Immature natural killer cell (primary cell): ENCODE data around the gene METTL23. TPM values are rescaled to one million over a fixed set of nuclear protein-coding genes. Genes with fewer than 3 reads are reported as not detected.
A peak's percentile ranks its signal among the peaks of the same experiment; 100 is the strongest.
"Not testable (repeated sequence)": the region's sequence is repeated elsewhere in the genome, so short reads cannot be mapped to it uniquely, and the experiment has no call there.

Experiments
- DNase-seq, 3 donors: peaks; one replicate each; pipeline ENCODE4 v3.0.0; 2022; ENCODE audit warnings: mixed read lengths in 1 of 3
- H3K27ac Mint-ChIP-seq, 6 donors: one replicate each; pipeline ENCODE4 v1.8.0; 2020; ENCODE audit warnings: mixed read lengths in 6 of 6, mild to moderate bottlenecking in 5 of 6, inconsistent platforms in 4 of 6, moderate library complexity in 3 of 6
- H3K27me3 Mint-ChIP-seq, 3 donors: one replicate each; pipeline ENCODE4 v1.8.0; 2020 to 2021; ENCODE audit warnings: low read depth in 3 of 3, mild to moderate bottlenecking in 3 of 3, mixed read lengths in 3 of 3, moderate library complexity in 3 of 3, inconsistent platforms in 1 of 3
- H3K36me3 Mint-ChIP-seq, 3 donors: one replicate each; pipeline ENCODE4 v1.8.0; 2020; ENCODE audit warnings: mixed read lengths in 3 of 3, inconsistent platforms in 2 of 3, mild to moderate bottlenecking in 2 of 3
- H3K4me1 Mint-ChIP-seq, 2 donors: one replicate each; pipeline ENCODE4 v1.8.0; 2020; ENCODE audit warnings: inconsistent platforms in 2 of 2, mild to moderate bottlenecking in 2 of 2, mixed read lengths in 2 of 2, moderate library complexity in 1 of 2
- H3K4me3 Mint-ChIP-seq, 5 donors: one replicate each; pipeline ENCODE4 v1.8.0; 2020; ENCODE audit warnings: mild to moderate bottlenecking in 5 of 5, mixed read lengths in 5 of 5, inconsistent platforms in 3 of 5, moderate library complexity in 3 of 5
- H3K9me3 Mint-ChIP-seq, 6 donors: one replicate each; pipeline ENCODE4 v1.8.0; 2020; ENCODE audit warnings: mild to moderate bottlenecking in 6 of 6, mixed read lengths in 6 of 6, inconsistent platforms in 4 of 6, moderate library complexity in 3 of 6
- polyA plus RNA-seq, 3 donors: library from polyadenylated mRNA; unstranded; fragments of 300-500 nt; fragmentation: Illumina TruSeq; gene quantifications; one replicate each; pipeline ENCODE4 v1.2.3, GENCODE V29; 2021

METTL23 gene
- polyA plus RNA-seq, 3 donors from 2014 or later = 91.6 to 166 (median 133) TPM

DNA sequence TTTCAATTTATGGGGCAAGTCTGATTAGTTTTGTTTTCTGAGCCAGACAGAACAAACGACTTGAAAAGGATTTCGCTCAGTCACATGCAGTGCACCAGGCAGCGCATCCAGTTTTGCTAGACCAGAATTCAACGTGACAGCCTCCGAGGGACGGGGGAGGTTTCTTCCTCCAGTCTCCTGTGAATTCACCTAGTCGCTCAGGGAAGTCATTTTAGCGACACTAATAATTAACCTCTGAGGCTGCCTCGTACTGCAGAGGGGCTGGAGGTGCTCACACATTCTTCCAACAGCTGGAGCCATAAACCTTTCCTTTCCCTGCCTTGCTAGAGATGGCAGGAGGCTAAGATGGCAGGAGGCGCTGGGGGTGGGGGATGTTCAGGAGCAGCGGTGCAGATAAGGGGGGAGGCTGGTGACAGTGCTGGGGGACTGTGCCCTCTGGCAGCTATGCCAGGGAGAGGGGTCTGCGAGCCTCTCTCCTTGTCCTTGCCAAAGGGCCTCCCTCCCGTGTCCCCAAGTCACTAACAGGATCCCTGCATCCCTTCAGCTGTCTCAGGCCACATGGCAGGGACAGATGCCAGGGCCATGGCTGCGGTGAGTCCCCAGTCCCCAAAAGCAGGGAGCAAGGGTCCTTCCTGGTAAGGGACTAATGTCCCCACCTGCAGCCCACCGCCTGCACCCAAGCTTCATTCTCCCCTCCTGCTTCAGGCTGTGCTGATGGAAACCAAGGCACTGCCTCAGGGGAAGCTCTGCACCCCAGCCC is 39.9 kb upstream of the METTL23 start:
- DNase-seq = no peak
- H3K27ac Mint-ChIP-seq = no peak overlapping the region
- H3K9me3 Mint-ChIP-seq = no peaks in the 10 kb centered on the region
- no peak overlapping the region for H3K4me3 Mint-ChIP-seq
- peaks cover 0 to 6% (median 2%) of the 10 kb centered on the region in 3 donors for H3K27me3 Mint-ChIP-seq
- peaks cover 0 to 3% (median 3%) of the 10 kb centered on the region in 3 donors for H3K36me3 Mint-ChIP-seq
- peaks cover 9 to 17% of the 10 kb centered on the region in 2 donors for H3K4me1 Mint-ChIP-seq

GRCh38 chr17:76687298-76688164 is 39.1 kb upstream of the METTL23 start:
- Mint-ChIP-seq H3K4me3 (no peak overlapping the region), H3K27me3 (peaks cover 0 to 3% (median 2%) of the 10 kb centered on the region in 3 donors), H3K27ac (peak overlapping the region in 1 of 6 donors; percentile 19), H3K36me3 (peaks cover 0 to 3% (median 3%) of the 10 kb centered on the region in 3 donors), H3K9me3 (no peaks in the 10 kb centered on the region), H3K4me1 (peaks cover 1 to 9% of the 10 kb centered on the region in 2 donors)
- DNase-seq = no peak

DNA sequence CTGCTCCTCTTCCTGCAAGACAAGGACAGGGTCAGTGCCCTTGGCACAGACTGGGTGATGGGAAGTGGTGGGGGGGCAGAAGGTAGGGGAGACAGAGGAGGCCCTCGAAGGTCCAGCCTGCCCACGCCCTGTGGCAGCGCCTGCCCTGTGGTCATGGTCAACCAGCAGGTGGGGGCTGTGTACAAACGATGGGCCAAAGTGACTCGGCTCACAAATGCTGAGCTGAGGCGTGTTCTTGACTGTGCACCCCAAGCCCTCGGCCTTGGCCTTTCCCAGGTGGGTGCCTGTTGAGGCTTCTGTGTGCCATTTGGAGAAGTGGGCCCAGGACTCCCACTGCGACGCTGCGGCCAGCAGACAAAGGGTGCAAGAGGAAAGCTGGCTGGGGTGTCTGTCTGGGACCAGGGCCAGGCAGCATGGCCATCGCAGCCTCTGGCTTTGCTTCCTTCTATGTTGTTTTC is 38.4 kb upstream of the METTL23 start:
- Mint-ChIP-seq H3K36me3 (peaks cover 0 to 3% (median 3%) of the 10 kb centered on the region in 3 donors), H3K4me1 (peaks cover 0 to 2% of the 10 kb centered on the region in 2 donors), H3K9me3 (no peaks in the 10 kb centered on the region), H3K27me3 (peaks cover 0 to 3% (median 2%) of the 10 kb centered on the region in 3 donors), H3K4me3 (no peak overlapping the region), H3K27ac (no peak overlapping the region)
- no peak for DNase-seq

- Mint-ChIP-seq H3K9me3 (no peaks in the 10 kb centered on the region), H3K4me3 (no peak overlapping the region), H3K27ac (no peak overlapping the region), H3K36me3 (peaks cover 0 to 3% (median 3%) of the 10 kb centered on the region in 3 donors), H3K27me3 (peaks cover 0 to 5% (median 2%) of the 10 kb centered on the region in 3 donors), H3K4me1 (no peaks in the 10 kb centered on the region)
- DNase-seq = no peak
These were observed 36.8 kb upstream of the METTL23 start for GRCh38 chr17:76689859-76690258.

DNA sequence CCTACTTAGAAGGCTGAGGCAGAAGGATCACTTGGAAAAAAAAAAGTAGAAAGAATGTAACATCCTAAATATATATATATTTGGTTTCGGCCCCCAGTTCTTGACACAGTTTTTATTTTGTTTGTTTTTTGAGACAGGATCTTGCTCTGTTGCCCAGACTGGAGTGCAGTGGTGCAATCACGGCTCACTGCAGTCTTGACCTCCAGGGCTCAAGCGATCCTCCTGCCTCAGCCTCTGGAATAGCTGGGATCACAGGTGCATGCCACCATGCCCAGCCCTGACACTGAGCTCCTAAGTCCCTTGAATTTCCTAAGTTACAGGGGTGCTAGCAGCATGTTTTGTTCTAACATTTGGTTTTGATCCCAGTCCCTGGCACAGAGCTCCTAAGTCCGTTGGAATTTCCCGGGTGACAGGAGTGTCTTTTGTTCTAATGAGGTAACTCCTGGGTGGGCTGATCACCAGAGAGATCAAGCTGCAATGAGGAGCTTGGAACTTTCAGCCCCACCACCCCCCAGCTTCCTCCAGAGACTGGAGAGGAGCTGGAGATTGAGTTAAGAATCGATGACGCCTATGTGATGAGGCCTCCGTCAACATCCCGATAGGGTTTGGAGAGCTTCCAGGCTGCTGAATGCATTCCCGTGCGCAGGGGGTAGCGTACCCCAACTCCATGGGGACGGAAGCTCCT is 35.9 kb upstream of the METTL23 start:
- H3K27me3 Mint-ChIP-seq = peaks cover 0 to 5% (median 2%) of the 10 kb centered on the region in 3 donors
- no peaks in the 10 kb centered on the region for H3K4me1 Mint-ChIP-seq
- H3K27ac Mint-ChIP-seq = no peak overlapping the region
- no peaks in the 10 kb centered on the region for H3K9me3 Mint-ChIP-seq
- no peak for DNase-seq
- peaks cover 0 to 3% (median 3%) of the 10 kb centered on the region in 3 donors for H3K36me3 Mint-ChIP-seq
- H3K4me3 Mint-ChIP-seq = no peak overlapping the region

DNA sequence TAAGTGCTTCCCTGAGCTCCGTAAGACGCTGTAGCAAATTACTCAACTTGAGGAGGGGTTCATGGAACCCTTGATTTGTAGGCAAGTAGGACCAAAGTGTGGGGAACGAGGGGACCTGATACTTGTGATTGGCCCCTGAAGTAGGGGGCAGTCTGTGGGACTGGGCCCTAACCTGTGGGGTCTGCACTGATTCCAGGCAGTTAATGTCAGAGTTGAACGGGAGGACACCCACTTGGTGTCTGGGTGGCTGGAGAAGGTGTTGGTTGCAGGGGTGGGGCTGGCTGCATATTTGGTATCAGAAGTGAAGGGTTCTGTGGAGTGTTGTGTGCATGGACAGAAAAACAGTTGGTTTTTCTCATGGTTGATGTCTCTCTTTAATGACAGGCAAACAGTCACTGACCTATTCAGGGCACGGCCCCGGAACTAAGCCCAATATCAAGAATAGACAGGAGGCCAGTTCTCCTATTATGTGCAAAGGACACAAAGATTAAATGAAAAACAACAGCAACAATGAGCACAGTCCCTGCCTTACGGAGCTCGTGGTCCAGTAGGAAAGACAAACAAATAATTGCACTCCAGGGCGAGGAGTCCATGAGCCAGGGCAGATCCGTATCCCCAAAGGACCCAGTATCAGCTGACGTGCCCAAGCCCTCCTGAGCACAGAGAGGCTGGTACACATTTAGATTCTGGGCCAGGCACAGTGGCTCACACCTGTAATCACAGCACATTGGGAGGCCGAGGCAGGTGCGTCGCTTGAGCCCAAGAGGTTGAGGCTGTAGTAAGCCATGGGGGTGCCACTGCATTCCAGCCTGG is 35.1 kb upstream of the METTL23 start:
- peaks cover 2 to 6% (median 2%) of the 10 kb centered on the region in 3 donors for H3K27me3 Mint-ChIP-seq
- H3K4me3 Mint-ChIP-seq = no peak overlapping the region
- no peak for DNase-seq
- peaks cover 0 to 3% (median 3%) of the 10 kb centered on the region in 3 donors for H3K36me3 Mint-ChIP-seq
- H3K9me3 Mint-ChIP-seq = no peaks in the 10 kb centered on the region
- H3K4me1 Mint-ChIP-seq = peaks cover 0 to 2% of the 10 kb centered on the region in 2 donors
- H3K27ac Mint-ChIP-seq = no peak overlapping the region

DNA sequence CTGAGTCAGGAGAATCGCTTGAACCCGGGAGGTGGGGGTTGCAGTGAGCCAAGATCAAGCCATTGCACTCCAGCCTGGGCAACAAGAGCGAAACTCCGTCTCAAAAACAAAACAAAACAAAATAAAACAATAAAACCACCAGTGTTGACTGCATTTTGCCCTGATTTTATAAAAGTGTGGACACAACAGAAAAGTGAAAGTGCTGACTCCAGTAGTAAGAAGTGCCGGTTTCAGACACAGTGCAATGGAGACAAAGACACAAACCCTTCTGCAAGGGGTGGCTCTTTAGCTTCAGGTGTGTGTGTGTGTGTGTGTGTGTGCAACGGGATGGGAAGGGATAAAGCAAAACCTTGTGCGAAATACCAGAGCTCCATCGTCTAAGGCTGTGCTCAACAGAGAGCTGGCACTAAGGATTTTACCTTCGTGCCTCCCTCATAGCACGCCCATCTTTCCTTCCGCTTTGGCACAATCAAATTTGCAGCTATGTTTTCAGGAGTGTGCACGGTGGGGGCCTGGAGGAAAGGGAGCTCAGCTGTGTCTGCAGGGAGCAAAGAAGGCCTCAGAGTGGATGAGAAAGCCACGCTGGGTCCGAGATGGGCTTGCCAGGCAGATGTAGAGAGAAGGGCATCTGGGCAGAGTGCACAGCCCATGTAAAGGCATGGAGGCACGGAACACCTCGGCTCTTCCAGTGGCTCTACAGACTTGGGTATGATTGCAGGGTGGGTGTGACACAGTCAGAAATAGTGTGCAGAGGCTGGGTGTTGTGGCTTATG is 31.4 kb upstream of the METTL23 start:
- H3K9me3 Mint-ChIP-seq = no peaks in the 10 kb centered on the region
- no peaks in the 10 kb centered on the region for H3K36me3 Mint-ChIP-seq
- no peak for DNase-seq
- peaks cover 2 to 8% of the 10 kb centered on the region in 2 donors for H3K4me1 Mint-ChIP-seq
- H3K4me3 Mint-ChIP-seq = no peak overlapping the region
- H3K27me3 Mint-ChIP-seq = peaks cover 2 to 4% (median 3%) of the 10 kb centered on the region in 3 donors
- H3K27ac Mint-ChIP-seq = peak overlapping the region in 2 of 6 donors; percentile 30 to 77

DNA sequence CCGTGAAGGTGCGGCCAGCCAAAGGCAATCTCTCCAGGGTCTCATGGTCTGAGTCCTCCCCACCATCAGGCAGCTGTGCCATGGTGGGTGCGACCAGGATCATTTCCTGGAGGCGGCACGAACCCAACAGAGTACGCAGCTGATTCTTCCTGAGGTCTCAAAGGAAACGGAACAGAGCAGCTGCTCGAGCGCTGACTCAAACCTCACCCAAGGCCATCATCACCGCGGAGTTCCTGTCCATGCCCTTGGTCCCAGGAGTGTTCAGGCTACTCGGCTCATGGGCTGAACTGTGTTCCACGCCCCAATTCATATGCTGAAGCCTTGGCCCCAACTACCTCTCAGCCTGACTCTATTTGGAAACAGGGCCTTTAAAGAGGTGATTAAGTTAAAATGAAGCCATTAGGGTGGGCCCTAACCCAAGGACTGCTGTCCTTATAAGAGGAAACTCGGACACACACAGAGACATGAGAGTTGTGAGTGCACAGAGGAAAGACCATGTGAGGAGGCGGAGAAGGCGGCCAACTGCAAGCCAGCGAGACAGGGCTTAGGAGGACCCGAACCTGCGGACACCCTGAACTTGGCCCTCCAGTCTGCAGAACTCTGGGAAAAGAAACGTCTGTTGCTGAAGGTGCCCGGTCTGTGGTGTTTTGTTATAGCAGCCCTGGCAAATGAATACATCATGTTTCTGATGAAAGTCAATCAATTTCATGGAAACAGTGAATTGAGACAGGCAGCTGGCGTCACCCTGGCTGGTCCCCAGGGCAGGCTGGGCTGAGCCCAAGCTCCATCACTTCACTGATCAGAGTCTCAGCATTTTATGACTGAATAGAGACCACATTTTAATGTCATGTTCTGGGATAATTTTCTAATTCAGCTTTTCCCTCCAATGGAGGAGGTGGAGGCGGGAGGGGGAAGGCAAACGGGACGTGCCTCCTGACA is 29.6 kb upstream of the METTL23 start:
- DNase-seq = no peak
- no peaks in the 10 kb centered on the region for H3K9me3 Mint-ChIP-seq
- peaks cover 5 to 8% of the 10 kb centered on the region in 2 donors for H3K4me1 Mint-ChIP-seq
- no peak overlapping the region for H3K4me3 Mint-ChIP-seq
- H3K36me3 Mint-ChIP-seq = no peaks in the 10 kb centered on the region
- peak overlapping the region in 2 of 6 donors; percentile 39 to 82 for H3K27ac Mint-ChIP-seq
- peaks cover 2 to 4% (median 4%) of the 10 kb centered on the region in 3 donors for H3K27me3 Mint-ChIP-seq

GRCh38 chr17:76697702-76698465 is 28.8 kb upstream of the METTL23 start:
- H3K4me3 Mint-ChIP-seq = no peak overlapping the region
- H3K36me3 Mint-ChIP-seq = no peaks in the 10 kb centered on the region
- DNase-seq = no peak
- no peaks in the 10 kb centered on the region for H3K9me3 Mint-ChIP-seq
- H3K27me3 Mint-ChIP-seq = peaks cover 2 to 4% (median 4%) of the 10 kb centered on the region in 3 donors
- H3K4me1 Mint-ChIP-seq = peaks cover 5 to 8% of the 10 kb centered on the region in 2 donors
- peak overlapping the region in 1 of 6 donors; percentile 14 for H3K27ac Mint-ChIP-seq

DNA sequence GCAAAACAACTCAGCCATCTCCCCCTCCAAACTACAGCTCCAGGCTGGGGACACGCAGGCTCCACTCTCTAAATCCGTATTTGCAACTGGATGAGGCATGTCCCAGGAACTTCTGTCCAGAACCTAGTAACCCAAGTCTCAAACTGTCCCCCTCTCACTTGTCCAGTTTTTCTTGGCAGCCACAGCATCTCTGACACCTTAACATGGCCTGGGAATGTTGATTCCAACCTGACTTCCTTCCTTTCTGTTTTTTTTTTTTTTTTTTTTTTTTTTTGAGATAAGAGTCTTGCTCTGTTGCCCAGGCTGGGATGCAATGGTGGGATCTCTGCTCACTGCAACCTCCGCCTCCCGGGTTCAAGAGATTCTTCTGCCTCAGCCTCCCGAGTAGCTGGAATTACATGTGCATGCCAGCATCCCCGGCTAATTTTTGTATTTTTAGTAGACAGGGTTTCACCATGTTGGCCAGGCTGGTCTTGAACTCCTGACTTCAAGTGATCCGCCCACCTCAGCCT is 28.1 kb upstream of the METTL23 start:
- not testable (repeated sequence) for H3K4me3 Mint-ChIP-seq, H3K4me1 Mint-ChIP-seq, DNase-seq, H3K9me3 Mint-ChIP-seq, H3K36me3 Mint-ChIP-seq, H3K27me3 Mint-ChIP-seq
- peak overlapping the region in 2 of 6 donors; percentile 69 to 85 for H3K27ac Mint-ChIP-seq

- DNase-seq = no peak
- no peaks in the 10 kb centered on the region for H3K36me3 Mint-ChIP-seq
- peaks cover 5 to 8% of the 10 kb centered on the region in 2 donors for H3K4me1 Mint-ChIP-seq
- H3K4me3 Mint-ChIP-seq = peak overlapping the region in 3 of 5 donors; percentile 23 to 65 (median 62)
- no peaks in the 10 kb centered on the region for H3K9me3 Mint-ChIP-seq
- peaks cover 1 to 6% (median 2%) of the 10 kb centered on the region in 3 donors for H3K27me3 Mint-ChIP-seq
- peak overlapping the region in 5 of 6 donors; percentile 65 to 89 (median 80) for H3K27ac Mint-ChIP-seq
These were observed 26.4 kb upstream of the METTL23 start for GRCh38 chr17:76700270-76700616.
